Measurements from ENCODE around the gene IGFBP1.
"Not testable (repeated sequence)": the region's sequence is repeated elsewhere in the genome, so short reads cannot be mapped to it uniquely, and the experiment has no call there.

Gene IGFBP1
- total RNA-seq, result 0 reads per million in 4 experiments

DNA sequence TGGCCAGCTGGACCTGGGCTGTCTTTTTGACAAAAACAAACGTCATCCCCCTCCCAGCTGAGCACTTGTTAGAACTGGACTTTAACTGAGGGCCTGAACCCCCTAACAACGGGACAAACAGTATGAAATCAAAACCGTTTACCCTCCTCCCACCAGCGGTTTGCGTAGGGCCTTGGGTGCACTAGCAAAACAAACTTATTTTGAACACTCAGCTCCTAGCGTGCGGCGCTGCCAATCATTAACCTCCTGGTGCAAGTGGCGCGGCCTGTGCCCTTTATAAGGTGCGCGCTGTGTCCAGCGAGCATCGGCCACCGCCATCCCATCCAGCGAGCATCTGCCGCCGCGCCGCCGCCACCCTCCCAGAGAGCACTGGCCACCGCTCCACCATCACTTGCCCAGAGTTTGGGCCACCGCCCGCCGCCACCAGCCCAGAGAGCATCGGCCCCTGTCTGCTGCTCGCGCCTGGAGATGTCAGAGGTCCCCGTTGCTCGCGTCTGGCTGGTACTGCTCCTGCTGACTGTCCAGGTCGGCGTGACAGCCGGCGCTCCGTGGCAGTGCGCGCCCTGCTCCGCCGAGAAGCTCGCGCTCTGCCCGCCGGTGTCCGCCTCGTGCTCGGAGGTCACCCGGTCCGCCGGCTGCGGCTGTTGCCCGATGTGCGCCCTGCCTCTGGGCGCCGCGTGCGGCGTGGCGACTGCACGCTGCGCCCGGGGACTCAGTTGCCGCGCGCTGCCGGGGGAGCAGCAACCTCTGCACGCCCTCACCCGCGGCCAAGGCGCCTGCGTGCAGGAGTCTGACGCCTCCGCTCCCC, at the start of gene IGFBP1:
Gene IGFBP1, plus strand, starts transcription at position 304 of the 808 bp plus-strand sequence. Its CDS starts 165 bp downstream, at position 469.
- no peak for DNase-seq

GRCh38 chr7:45838852-45839251, 49.4 kb upstream of the IGFBP1 start:
- not testable (repeated sequence) for DNase-seq

GRCh38 chr7:45841926-45842717, 46.2 kb upstream of the IGFBP1 start:
- DNase-seq, result not testable (repeated sequence)

- DNase-seq, result not testable (repeated sequence)
Measured at GRCh38 chr7:45846536-45846935, 41.8 kb upstream of the IGFBP1 start.

- DNase-seq, result not testable (repeated sequence)
Measured at GRCh38 chr7:45848734-45849133, 39.6 kb upstream of the IGFBP1 start.

- DNase-seq, result not testable (repeated sequence)
Measured at GRCh38 chr7:45852984-45853383, 35.3 kb upstream of the IGFBP1 start.

- DNase-seq, result not testable (repeated sequence)
Measured at GRCh38 chr7:45853491-45853890, 34.8 kb upstream of the IGFBP1 start.

DNA sequence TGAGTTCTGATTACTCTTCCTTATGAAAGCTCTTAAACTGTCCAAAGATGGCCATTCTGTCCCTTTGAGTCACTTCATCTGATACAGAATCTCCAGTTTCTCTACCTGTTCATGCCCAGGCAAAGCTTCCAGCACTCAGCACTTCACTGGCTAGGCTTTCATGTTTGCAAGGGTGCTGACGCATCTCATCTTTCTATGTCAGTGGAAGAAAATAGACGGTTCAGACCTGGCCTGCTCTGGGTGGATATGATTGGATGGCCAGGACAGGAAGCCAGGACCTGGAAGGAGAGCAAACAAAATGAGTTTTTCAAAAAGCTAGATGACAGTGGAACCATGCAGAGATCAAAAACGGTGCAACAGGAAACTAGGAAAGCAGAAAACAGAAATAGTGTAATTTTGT, 32.6 kb upstream of the IGFBP1 start:
- not testable (repeated sequence) for DNase-seq

DNA sequence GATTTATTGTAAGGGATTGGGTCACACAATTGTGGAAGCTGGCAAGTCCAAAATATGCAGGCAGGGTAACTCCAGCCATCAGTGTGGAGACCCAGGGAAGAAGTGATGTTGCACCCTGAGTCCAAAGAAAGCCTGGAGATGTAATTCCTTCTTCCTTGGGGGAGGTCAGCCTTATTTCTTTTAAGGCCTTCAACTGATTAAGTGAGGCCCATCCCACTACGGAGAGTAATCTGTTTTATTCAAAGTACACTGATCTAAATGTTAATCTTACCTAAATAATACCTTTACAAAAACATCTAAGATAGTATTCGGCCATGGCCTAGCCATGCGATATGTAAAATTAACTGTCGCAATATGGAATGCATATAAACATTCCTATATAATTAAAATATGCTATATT, 31.4 kb upstream of the IGFBP1 start:
- DNase-seq, result not testable (repeated sequence)

DNA sequence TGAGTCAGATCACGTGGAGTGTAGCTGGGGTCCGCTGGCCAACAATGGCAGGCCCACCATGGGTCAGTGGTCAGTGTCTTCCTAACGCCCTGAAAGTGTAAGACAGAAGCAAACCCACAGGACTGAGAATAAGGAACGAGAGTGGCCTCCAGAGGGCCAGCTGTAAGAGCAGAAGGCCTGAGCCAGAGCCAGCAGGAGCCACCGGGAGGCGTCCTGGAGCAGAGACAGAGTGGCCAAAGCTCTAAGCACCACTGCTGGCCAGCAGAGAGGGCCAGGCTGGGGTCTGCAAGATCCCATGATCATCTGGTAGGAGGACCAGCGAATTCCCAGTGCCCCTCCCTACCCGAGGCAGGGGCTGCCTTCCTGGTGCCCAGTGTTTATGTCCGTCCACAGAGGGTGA, 24.6 kb upstream of the IGFBP1 start:
- DNase-seq, result no peak

DNA sequence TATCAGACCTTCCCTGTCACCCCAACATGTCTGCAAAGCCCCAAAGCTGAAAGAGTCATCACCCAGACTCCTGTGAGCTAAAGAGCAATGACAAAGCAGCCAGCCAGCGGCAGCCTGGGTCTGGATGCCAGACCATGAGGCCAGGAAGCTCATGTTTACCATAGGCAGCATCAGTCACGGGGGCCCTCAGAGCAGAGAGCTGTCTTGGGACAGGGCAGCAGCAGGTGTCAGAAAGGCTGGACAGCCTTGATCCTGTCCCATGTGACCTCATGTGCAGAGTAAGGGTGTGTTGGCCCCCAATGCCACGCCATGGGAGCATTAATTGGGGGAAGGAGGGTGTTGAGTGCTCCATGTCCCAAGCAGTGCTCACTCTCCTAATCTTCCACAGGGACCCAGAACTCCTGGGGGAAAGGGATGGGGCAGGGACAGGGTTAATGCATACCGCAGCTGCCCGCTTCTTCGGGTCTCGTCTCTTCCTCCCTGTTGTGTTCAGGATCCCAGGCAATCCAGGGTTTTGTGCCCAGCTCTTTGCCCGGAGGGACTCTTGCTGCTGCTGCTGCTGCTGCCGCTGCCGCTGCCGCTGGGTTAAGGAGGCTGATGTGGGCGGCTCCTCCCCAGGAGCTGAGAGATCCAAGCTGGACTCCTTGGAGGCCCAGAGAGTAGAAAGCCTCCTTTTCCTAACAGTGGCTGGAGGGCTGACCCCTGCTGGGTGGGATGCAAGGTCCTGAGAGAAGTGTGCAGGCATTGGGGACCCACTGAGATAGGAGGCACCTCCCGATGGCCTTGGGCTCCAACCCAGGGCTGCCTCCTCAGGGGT, 22.5 kb upstream of the IGFBP1 start:
- no peak for DNase-seq

DNA sequence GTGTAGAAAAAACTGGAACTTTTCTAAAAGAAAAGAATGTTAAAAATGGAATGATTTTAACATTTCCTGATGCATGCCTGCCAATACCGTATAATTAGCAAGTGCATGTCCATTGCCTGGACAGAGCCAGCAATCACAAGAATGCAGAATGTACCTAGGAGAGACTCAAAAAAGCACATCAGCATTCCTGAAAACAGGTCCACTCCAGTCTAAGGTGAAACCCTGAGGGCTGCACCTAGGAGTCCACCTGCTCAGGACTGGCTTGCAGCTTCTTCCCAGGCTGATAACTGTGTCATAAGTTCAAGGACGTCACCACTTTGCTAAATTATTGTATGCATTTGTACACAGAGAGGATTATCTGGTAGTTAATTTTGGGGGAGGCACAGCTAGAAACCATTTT, 20.8 kb upstream of the IGFBP1 start:
- no peak for DNase-seq

GRCh38 chr7:45869426-45869825, 18.9 kb upstream of the IGFBP1 start:
- DNase-seq, result no peak

GRCh38 chr7:45872116-45873034, 15.9 kb upstream of the IGFBP1 start:
- DNase-seq, result no peak

DNA sequence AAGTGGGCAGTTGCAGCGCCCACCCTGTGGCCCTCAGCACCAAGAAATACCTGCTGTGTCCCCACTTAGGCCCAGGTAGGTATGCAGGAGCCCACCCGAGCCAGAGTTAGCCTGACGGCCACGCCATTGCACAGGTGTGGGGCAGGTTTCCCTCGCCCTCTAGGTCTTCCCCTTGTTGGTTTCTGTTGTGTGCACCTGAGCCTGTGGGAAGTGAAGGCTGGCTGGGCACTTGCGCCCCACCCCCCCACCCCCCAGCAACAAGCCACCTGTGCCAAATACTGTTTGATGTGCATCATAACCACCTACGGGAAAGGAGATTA, 15.3 kb upstream of the IGFBP1 start, which contains the start of gene CCDC201:
Gene CCDC201, minus strand, starts transcription at position 48 of the 320 bp plus-strand sequence. CDS start 75 bp downstream, outside the sequence.
- DNase-seq, result no peak

DNA sequence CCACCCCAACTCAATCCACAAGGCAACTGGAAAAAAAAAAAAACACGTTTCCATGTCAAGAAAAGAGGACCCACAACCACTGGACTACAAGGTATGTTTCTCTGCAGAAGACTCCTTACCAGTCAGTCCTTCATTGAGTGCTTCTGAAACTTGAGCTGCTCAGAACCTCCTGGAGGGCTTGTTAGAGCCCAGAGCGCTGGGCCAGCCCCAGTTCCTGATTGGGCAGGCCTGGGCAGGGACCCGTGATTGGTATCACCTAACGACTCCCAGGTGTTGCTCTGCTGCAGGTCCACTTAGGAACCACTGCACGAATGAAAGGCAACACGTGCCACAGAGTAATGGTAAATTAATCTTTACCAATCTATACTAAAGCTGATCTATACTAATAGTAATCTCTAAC, 14.9 kb upstream of the IGFBP1 start:
- no peak for DNase-seq

GRCh38 chr7:45874408-45875131, 13.7 kb upstream of the IGFBP1 start:
- DNase-seq, result no peak

DNA sequence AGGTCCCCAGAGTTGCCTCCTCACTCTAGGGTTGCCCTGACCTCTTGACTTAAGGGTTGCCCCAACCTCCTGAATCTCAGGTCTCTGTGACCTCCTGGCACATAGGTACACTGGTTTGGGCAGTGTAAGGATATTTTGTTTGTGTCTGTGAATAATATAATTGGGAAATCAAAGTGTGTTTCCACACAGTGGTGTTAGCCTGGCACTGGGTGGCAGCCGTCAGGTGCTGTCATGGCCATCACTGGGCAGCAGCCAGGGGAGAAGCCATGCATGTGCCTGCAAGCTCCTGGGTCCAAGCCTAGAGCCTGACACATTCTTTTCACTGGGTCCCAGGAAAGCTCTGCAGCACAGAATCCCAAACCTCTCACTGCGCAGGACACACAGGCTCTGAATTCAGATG, 11.8 kb upstream of the IGFBP1 start:
- DNase-seq, result no peak

- DNase-seq, result no peak
Measured at GRCh38 chr7:45878457-45879144, 9.7 kb upstream of the IGFBP1 start.

- no peak for DNase-seq
Measured at GRCh38 chr7:45880433-45880860, 7.8 kb upstream of the IGFBP1 start.

All from effector CD8-positive, alpha-beta T cell (primary cell).